Upper lobe of left lung (tissue), 4 donors: ENCODE data around the gene ARHGEF19.

ENCODE experiments used
- EP300 ChIP-seq, 4 donors: sonication (generic); formaldehyde crosslinking; IDR thresholded peaks; one replicate each; pipeline ENCODE4 v1.5.1; 2017; ENCODE audit warnings: antibody characterized with exemption in 4 of 4, control low read depth in 2 of 4
- POLR2A ChIP-seq, 4 donors: fragments of 450-650 bp; IDR thresholded peaks; one replicate each; pipeline ENCODE4 v1.5.1; 2016 to 2017; ENCODE audit warnings: antibody characterized with exemption in 4 of 4, mild to moderate bottlenecking in 2 of 4
- POLR2AphosphoS5 ChIP-seq, 2 donors: sonication (generic); formaldehyde crosslinking; IDR thresholded peaks; one replicate each; pipeline ENCODE4 v1.5.1; 2017; ENCODE audit warnings: antibody characterized with exemption in 2 of 2
- TF ChIP-seq, protein P1 (sequence below), 6 experiments: fragments of 450-650 bp in 4 of 6; fragments of 200-600 bp in 2 of 6; sonication (generic) in 2 of 6; IDR thresholded peaks; one replicate each; pipeline ENCODE4 v1.5.1; 2016 to 2019; ENCODE audit warnings: antibody characterized with exemption in 6 of 6

GRCh38 chr1:16249596-16250241 is 37.3 kb upstream of the ARHGEF19 start:
- TF ChIP-seq, protein P1, sequence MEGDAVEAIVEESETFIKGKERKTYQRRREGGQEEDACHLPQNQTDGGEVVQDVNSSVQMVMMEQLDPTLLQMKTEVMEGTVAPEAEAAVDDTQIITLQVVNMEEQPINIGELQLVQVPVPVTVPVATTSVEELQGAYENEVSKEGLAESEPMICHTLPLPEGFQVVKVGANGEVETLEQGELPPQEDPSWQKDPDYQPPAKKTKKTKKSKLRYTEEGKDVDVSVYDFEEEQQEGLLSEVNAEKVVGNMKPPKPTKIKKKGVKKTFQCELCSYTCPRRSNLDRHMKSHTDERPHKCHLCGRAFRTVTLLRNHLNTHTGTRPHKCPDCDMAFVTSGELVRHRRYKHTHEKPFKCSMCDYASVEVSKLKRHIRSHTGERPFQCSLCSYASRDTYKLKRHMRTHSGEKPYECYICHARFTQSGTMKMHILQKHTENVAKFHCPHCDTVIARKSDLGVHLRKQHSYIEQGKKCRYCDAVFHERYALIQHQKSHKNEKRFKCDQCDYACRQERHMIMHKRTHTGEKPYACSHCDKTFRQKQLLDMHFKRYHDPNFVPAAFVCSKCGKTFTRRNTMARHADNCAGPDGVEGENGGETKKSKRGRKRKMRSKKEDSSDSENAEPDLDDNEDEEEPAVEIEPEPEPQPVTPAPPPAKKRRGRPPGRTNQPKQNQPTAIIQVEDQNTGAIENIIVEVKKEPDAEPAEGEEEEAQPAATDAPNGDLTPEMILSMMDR (IDR thresholded peaks at IDR 0.05): no peak
- no peak for TF ChIP-seq EP300 (IDR thresholded peaks at IDR 0.05)
- peak; percentile 17 to 35 for TF ChIP-seq POLR2AphosphoS5 (IDR thresholded peaks at IDR 0.05)
- no peak for TF ChIP-seq POLR2A (IDR thresholded peaks at IDR 0.05)
